ENCODE results near the gene LRTM1. TPM values are rescaled to one million over a fixed set of nuclear protein-coding genes. Genes with fewer than 3 reads are reported as not detected.

LRTM1 gene
- not detected in 5 replicates for total RNA-seq (2022; extraction: Qiagen RNA extraction; ENCODE audit: low read depth)

DNA sequence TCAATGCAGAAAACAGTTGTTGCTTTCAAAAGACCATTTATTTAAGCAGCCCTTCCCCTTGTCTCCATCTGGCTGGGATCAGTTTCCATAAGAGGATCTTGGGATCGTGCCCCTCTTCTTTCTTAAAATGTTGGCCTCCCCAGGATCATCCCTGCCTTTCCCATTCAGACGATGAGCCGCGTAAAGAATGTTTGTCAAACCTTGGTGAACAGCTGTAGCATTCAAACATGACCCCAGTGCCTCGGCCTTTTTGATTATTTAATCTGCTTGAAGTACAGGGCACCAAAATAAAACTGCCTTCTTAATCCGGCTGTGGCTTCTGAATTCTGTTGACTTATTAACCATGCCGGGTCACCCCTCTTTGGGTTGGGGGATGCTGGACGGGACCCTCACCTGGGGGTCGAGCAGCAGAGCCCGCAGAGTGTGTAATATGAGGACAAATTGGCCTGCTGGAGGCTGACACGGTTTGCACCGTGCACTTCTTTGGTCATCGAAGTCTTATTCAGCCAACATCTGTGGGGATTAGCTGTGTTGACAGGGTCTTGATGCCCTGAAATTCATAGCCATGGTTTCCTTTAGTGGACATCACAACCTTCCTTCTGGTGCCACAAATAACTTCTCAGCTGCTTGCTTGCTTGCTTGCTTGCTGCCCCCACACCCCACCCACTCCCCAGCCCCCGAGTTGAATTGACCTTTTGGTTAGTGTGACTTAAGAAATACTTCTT, at the start of gene LRTM1:
TSS of gene LRTM1 (minus strand) at position 14 of the 725 bp plus-strand sequence. CDS start 148 bp downstream, outside the sequence.

All from A549 treated with GW870086 at 1 μM for 4 hours (cell line).